ENCODE measurements around the gene SLC2A10. TPM values are rescaled to one million over a fixed set of nuclear protein-coding genes. Genes with fewer than 3 reads are reported as not detected.

The SLC2A10 gene
- total and polyA plus RNA-seq, 2 experiments from 2014 or later, result 4.9 to 14.6 TPM

DNA sequence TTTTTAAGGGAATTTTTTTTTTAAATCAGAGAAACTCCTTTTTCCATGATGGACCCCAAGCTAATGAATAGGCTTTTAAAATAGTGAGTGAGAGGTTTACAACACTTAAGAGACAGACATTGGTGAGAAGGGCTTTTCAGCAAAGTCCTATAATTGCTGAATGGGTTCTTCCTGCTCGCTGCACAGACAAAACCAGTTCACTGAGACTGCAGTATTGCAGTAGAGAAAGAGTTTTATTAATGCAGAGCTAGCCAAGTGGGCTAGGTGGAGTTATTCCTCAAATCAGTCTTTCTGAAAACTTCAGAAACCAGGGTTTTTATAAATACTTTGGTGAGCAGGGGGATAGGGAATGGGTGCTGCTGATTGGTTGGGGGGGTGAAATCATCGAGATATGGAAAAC lies 3.2 kb upstream of the SLC2A10 start (continued):
- no peak for TF ChIP-seq ZNF114 (CRISPR knock-in tag; IDR thresholded peaks at IDR 0.05)
- TF ChIP-seq STAT1 (IDR thresholded peaks at IDR 0.05; ENCODE audit: unreplicated experiment), result no peak
- TF ChIP-seq NANOG (IDR thresholded peaks at IDR 0.05; ENCODE audit: borderline replicate concordance), result no peak
- TF ChIP-seq, protein P1, sequence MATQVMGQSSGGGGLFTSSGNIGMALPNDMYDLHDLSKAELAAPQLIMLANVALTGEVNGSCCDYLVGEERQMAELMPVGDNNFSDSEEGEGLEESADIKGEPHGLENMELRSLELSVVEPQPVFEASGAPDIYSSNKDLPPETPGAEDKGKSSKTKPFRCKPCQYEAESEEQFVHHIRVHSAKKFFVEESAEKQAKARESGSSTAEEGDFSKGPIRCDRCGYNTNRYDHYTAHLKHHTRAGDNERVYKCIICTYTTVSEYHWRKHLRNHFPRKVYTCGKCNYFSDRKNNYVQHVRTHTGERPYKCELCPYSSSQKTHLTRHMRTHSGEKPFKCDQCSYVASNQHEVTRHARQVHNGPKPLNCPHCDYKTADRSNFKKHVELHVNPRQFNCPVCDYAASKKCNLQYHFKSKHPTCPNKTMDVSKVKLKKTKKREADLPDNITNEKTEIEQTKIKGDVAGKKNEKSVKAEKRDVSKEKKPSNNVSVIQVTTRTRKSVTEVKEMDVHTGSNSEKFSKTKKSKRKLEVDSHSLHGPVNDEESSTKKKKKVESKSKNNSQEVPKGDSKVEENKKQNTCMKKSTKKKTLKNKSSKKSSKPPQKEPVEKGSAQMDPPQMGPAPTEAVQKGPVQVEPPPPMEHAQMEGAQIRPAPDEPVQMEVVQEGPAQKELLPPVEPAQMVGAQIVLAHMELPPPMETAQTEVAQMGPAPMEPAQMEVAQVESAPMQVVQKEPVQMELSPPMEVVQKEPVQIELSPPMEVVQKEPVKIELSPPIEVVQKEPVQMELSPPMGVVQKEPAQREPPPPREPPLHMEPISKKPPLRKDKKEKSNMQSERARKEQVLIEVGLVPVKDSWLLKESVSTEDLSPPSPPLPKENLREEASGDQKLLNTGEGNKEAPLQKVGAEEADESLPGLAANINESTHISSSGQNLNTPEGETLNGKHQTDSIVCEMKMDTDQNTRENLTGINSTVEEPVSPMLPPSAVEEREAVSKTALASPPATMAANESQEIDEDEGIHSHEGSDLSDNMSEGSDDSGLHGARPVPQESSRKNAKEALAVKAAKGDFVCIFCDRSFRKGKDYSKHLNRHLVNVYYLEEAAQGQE (IDR thresholded peaks at IDR 0.05; ENCODE audit: unreplicated experiment), result no peak
- TF ChIP-seq EZH2phosphoT487 (IDR thresholded peaks at IDR 0.05; ENCODE audit: unreplicated experiment), result no peak
- TF ChIP-seq, protein P2, sequence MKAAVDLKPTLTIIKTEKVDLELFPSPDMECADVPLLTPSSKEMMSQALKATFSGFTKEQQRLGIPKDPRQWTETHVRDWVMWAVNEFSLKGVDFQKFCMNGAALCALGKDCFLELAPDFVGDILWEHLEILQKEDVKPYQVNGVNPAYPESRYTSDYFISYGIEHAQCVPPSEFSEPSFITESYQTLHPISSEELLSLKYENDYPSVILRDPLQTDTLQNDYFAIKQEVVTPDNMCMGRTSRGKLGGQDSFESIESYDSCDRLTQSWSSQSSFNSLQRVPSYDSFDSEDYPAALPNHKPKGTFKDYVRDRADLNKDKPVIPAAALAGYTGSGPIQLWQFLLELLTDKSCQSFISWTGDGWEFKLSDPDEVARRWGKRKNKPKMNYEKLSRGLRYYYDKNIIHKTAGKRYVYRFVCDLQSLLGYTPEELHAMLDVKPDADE (IDR thresholded peaks at IDR 0.05), result no peak
- no peak for TF ChIP-seq POLR2AphosphoS5 (IDR thresholded peaks at IDR 0.05; ENCODE audit: low read depth)

DNA sequence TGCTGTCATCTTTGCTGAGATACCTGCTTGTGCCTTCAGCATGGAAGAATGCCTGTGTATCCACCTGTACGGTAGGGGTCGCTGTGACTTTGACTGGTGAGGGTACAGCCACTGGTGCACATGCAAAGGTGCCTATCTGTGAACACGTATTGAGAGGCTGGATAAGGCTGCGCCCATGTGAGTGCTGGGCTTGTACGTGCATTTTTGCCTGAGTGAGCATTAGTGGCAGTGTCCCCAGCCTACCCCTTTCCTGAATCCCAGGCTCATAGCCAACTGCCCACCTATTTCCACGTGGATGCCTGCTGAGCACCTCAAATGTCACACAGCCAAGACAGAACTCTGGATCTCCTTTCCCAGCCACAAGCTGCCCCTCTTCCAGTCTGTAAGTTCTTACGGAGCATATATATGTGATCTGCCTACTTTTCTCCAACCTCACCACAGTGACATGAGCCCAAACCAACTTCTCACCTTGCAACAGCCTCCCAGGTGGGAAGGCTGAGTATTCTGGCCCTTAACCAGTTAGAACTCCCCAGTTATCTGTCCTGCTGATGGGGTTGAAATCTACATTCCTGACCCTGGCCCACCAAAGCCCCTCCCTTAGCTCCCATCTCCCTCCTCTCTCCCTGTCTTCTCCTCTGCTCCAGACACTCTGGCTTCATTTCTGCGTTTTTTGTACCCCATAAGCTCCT lies 1.1 kb upstream of the SLC2A10 start:
- peak overlapping the region; percentile 88 for H2AFZ ChIP-seq
- H3K27ac ChIP-seq (ENCODE audit: low read depth), result peak overlapping the region; percentile 27; the same call in 1 of the 2 replicates
- Mint-ChIP-seq H3K9me3 (peaks cover 26% of the 10 kb centered on the region), H3K4me3 (peak overlapping the region; percentile 71; the same call in 2 of the 3 replicates), H3K27me3 (ENCODE audit: insufficient read depth, low read depth, poor library complexity) (peaks cover 16% of the 10 kb centered on the region), H3K4me1 (peaks cover 30% of the 10 kb centered on the region), H3K27ac (no peak overlapping the region), H3K36me3 (ENCODE audit: low read depth) (peaks cover 9% of the 10 kb centered on the region)
- TF ChIP-seq, protein P3, sequence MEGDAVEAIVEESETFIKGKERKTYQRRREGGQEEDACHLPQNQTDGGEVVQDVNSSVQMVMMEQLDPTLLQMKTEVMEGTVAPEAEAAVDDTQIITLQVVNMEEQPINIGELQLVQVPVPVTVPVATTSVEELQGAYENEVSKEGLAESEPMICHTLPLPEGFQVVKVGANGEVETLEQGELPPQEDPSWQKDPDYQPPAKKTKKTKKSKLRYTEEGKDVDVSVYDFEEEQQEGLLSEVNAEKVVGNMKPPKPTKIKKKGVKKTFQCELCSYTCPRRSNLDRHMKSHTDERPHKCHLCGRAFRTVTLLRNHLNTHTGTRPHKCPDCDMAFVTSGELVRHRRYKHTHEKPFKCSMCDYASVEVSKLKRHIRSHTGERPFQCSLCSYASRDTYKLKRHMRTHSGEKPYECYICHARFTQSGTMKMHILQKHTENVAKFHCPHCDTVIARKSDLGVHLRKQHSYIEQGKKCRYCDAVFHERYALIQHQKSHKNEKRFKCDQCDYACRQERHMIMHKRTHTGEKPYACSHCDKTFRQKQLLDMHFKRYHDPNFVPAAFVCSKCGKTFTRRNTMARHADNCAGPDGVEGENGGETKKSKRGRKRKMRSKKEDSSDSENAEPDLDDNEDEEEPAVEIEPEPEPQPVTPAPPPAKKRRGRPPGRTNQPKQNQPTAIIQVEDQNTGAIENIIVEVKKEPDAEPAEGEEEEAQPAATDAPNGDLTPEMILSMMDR (conservative IDR thresholded peaks at IDR 0.05; ENCODE audit: low read depth in 2 of 2), result peak; percentile 83 to 93
- TF ChIP-seq, protein P2 (IDR thresholded peaks at IDR 0.05), result no peak
- TF ChIP-seq JUNB (IDR thresholded peaks at IDR 0.05; ENCODE audit: unreplicated experiment) (no peak), CREB1 (CRISPR knock-in tag; IDR thresholded peaks at IDR 0.05; ENCODE audit: low read depth) (no peak)
- H3K9me2 ChIP-seq (ENCODE audit: insufficient read depth), result no peaks in the 10 kb centered on the region
- H3K4me1 ChIP-seq (ENCODE audit: insufficient read depth), result peaks cover 26% of the 10 kb centered on the region; the same call in 1 of the 2 replicates
- peak; percentile 40 for ATAC-seq
- peaks cover 12% of the 10 kb centered on the region; the same call in 1 of the 2 replicates for H3F3A ChIP-seq (replicated peaks; ENCODE audit: low read depth)
- no peaks in the 10 kb centered on the region for H4K20me1 ChIP-seq (replicated peaks; ENCODE audit: insufficient read depth)
- peak; percentile 88 for DNase-seq (ENCODE audit: low spot score)
- H3K36me3 ChIP-seq (ENCODE audit: insufficient read depth), result 0 out of 2 replicates have a peak, but pooled peaks cover 5% of the 10 kb centered on the region
- no peaks in the 10 kb centered on the region for H3K79me2 ChIP-seq (replicated peaks; ENCODE audit: insufficient read depth)
- no peak overlapping the region for H3K4me3 ChIP-seq
- H3K4me2 ChIP-seq, result peak overlapping the region; percentile 88
- H3K27me3 ChIP-seq (ENCODE audit: insufficient read depth), result no peaks in the 10 kb centered on the region

Measured in GM23338 (cell line).